Tibial nerve (tissue), 4 donors: Measurements from ENCODE around the gene ELF3. TPM values are rescaled to one million over a fixed set of nuclear protein-coding genes. Genes with fewer than 3 reads are reported as not detected.

Source experiments
- DNase-seq, 2 donors: peaks; one replicate each; pipeline ENCODE4 v3.0.0-alpha.2; 2019; ENCODE audit warnings: low spot score in 2 of 2
- H3K27ac ChIP-seq, 4 donors: fragments of 200-600 bp; sonication (generic) in 3 of 4; one replicate each; pipeline ENCODE4 v1.5.1; 2017 to 2019; ENCODE audit warnings: mild to moderate bottlenecking in 1 of 4
- H3K27me3 ChIP-seq, 2 donors: fragments of 200-600 bp; sonication (generic) in 1 of 2; one replicate each; pipeline versions ENCODE4 v1.5.1 to v1.6.0; 2017 to 2019
- H3K36me3 ChIP-seq, 3 donors: fragments of 200-600 bp; sonication (generic); one replicate each; pipeline ENCODE4 v1.5.1; 2018 to 2019
- H3K4me1 ChIP-seq, 4 donors: fragments of 200-600 bp; sonication (generic) in 3 of 4; one replicate each; pipeline ENCODE4 v1.5.1; 2017 to 2019
- H3K4me3 ChIP-seq, 4 donors: fragments of 200-600 bp; sonication (generic) in 3 of 4; one replicate each; pipeline ENCODE4 v1.5.1; 2017 to 2019; ENCODE audit warnings: mild to moderate bottlenecking in 1 of 4, moderate library complexity in 1 of 4
- H3K9me3 ChIP-seq, 4 donors: fragments of 200-600 bp; sonication (generic) in 3 of 4; one replicate each; pipeline ENCODE4 v1.5.1; 2017 to 2019
- CTCF ChIP-seq, 5 experiments: fragments of 200-600 bp in 3 of 5; fragments of 450-650 bp in 2 of 5; sonication (generic) in 3 of 5; IDR thresholded peaks; one replicate each; pipeline ENCODE4 v1.5.1; 2016 to 2019; ENCODE audit warnings: antibody characterized with exemption in 5 of 5, mild to moderate bottlenecking in 3 of 5, moderate library complexity in 2 of 5
- EP300 ChIP-seq, 2 donors: sonication (generic); formaldehyde crosslinking; IDR thresholded peaks; one replicate each; pipeline ENCODE4 v1.6.1; 2017; ENCODE audit warnings: antibody characterized with exemption in 2 of 2, mild to moderate bottlenecking in 1 of 2
- POLR2A ChIP-seq, 2 donors: fragments of 450-650 bp; IDR thresholded peaks; one replicate each; pipeline ENCODE4 v1.6.1; 2017; ENCODE audit warnings: antibody characterized with exemption in 2 of 2, mild to moderate bottlenecking in 2 of 2, moderate library complexity in 2 of 2
- WGBS, 2 donors: methylation state at CpG; one replicate each; pipeline ENCODE4 v1.1.5; 2018; 5-methylcytosine and 5-hydroxymethylcytosine counted together
- total RNA-seq, 4 donors: library from RNA; depleted of rRNA; stranded (reverse); fragments of >200 nt; gene quantifications; one replicate each; pipeline ENCODE4 v1.1.0, GENCODE V29; 2016

ELF3 gene
- total RNA-seq, 4 donors from 2014 or later: under 0.01 to 1.2 TPM; not detected in 2

- 69 to 73% methylated on average over 5 of the region's 5 CpGs for WGBS, 2 donors
- no peak for DNase-seq
- no peak overlapping the region for H3K27ac ChIP-seq
Measured at GRCh38 chr1:202029171-202029665, 18.8 kb downstream of the ELF3 start.

GRCh38 chr1:202029727-202030126 is 19.3 kb downstream of the ELF3 start:
- peaks cover 0 to 7% (median 2%) of the 10 kb centered on the region in 4 donors for H3K4me1 ChIP-seq
- 78 to 89% methylated on average over 2 of the region's 2 CpGs for WGBS, 2 donors

More at GRCh38 chr1:202029171-202029665, 18.8 kb downstream of the ELF3 start:
- no peak for TF ChIP-seq POLR2A (IDR thresholded peaks at IDR 0.05)
- Histone ChIP-seq H3K4me1 (peaks cover 0 to 2% (median under 1%) of the 10 kb centered on the region in 4 donors), H3K4me3 (no peak overlapping the region), H3K36me3 (no peaks in the 10 kb centered on the region), H3K9me3 (no peaks in the 10 kb centered on the region), H3K27me3 (no peaks in the 10 kb centered on the region)

GRCh38 chr1:202031796-202032195 is 21.4 kb downstream of the ELF3 start:
- Histone ChIP-seq H3K4me3 (no peak overlapping the region), H3K27me3 (no peaks in the 10 kb centered on the region), H3K27ac (no peak overlapping the region), H3K4me1 (peaks cover 0 to 19% (median 10%) of the 10 kb centered on the region in 4 donors), H3K9me3 (no peaks in the 10 kb centered on the region), H3K36me3 (no peaks in the 10 kb centered on the region)
- 84 to 87% methylated on average over 4 of the region's 4 CpGs for WGBS, 2 donors
- no peak for DNase-seq
- TF ChIP-seq EP300 (IDR thresholded peaks at IDR 0.05) (no peak), CTCF (IDR thresholded peaks at IDR 0.05) (no peak), POLR2A (IDR thresholded peaks at IDR 0.05) (no peak)

More at GRCh38 chr1:202029727-202030126, 19.3 kb downstream of the ELF3 start:
- Histone ChIP-seq H3K9me3 (no peaks in the 10 kb centered on the region), H3K27me3 (no peaks in the 10 kb centered on the region), H3K27ac (no peak overlapping the region), H3K4me3 (no peak overlapping the region), H3K36me3 (no peaks in the 10 kb centered on the region)
- no peak for TF ChIP-seq EP300 (IDR thresholded peaks at IDR 0.05)
- TF ChIP-seq POLR2A (IDR thresholded peaks at IDR 0.05): no peak
- TF ChIP-seq CTCF (IDR thresholded peaks at IDR 0.05): no peak
- DNase-seq: no peak

- Histone ChIP-seq H3K4me3 (no peak overlapping the region), H3K27me3 (no peaks in the 10 kb centered on the region), H3K9me3 (no peaks in the 10 kb centered on the region), H3K36me3 (no peaks in the 10 kb centered on the region), H3K27ac (peak overlapping the region in 3 of 4 donors; percentile 77 to 79 (median 78)), H3K4me1 (peaks cover 0 to 19% (median 10%) of the 10 kb centered on the region in 4 donors)
- no peak for TF ChIP-seq CTCF (IDR thresholded peaks at IDR 0.05)
- TF ChIP-seq EP300 (IDR thresholded peaks at IDR 0.05): no peak
- no peak for TF ChIP-seq POLR2A (IDR thresholded peaks at IDR 0.05)
- 74 to 80% methylated on average over 7 of the region's 7 CpGs for WGBS, 2 donors
- DNase-seq: no peak
Measured at GRCh38 chr1:202034149-202034682, 23.8 kb downstream of the ELF3 start.

- TF ChIP-seq POLR2A (IDR thresholded peaks at IDR 0.05) (no peak), EP300 (IDR thresholded peaks at IDR 0.05) (peak in 1 of 2 donors; percentile 43), CTCF (IDR thresholded peaks at IDR 0.05) (no peak)
- Histone ChIP-seq H3K27me3 (no peaks in the 10 kb centered on the region), H3K9me3 (no peaks in the 10 kb centered on the region), H3K4me3 (no peak overlapping the region), H3K27ac (peak overlapping the region in 3 of 4 donors; percentile 77 to 79 (median 78)), H3K4me1 (peaks cover 0 to 19% (median 10%) of the 10 kb centered on the region in 4 donors), H3K36me3 (no peaks in the 10 kb centered on the region)
- DNase-seq: peak; percentile 72
- 42% methylated on average over 19 to 20 of the region's 20 CpGs for WGBS, 2 donors
Measured at GRCh38 chr1:202034683-202035462, 24.5 kb downstream of the ELF3 start.
